Posterior cingulate gyrus (tissue), 11 donors: ENCODE measurements around the gene CDH4.

Experiments
- DNase-seq, 10 donors: peaks; one replicate each; pipeline versions ENCODE4 v3.0.0 to v3.0.0-alpha.2; 2020 to 2021; ENCODE audit warnings: mixed read lengths in 3 of 10
- intact Hi-C: fragments of 100-400 bp; cut with DNase I; formaldehyde crosslinking; loops from one replicate; pipeline ENCODE4 v1.15.1; 2023

The CDH4 gene

GRCh38 chr20:61317966-61318530, 66.0 kb downstream of the CDH4 start:
- intact Hi-C loops = no loop called here
- DNase-seq = peak in 5 of 10 donors; percentile 29 to 87 (median 71)

- peak in 2 of 10 donors; percentile 68 to 73 for DNase-seq
- intact Hi-C loops = no loop called here
Observed at GRCh38 chr20:61320691-61321425, 68.8 kb downstream of the CDH4 start.

- DNase-seq = peak in 3 of 10 donors; percentile 34 to 69 (median 59)
- intact Hi-C loops = no loop called here
Observed at GRCh38 chr20:61321481-61321880, 69.4 kb downstream of the CDH4 start.

DNA sequence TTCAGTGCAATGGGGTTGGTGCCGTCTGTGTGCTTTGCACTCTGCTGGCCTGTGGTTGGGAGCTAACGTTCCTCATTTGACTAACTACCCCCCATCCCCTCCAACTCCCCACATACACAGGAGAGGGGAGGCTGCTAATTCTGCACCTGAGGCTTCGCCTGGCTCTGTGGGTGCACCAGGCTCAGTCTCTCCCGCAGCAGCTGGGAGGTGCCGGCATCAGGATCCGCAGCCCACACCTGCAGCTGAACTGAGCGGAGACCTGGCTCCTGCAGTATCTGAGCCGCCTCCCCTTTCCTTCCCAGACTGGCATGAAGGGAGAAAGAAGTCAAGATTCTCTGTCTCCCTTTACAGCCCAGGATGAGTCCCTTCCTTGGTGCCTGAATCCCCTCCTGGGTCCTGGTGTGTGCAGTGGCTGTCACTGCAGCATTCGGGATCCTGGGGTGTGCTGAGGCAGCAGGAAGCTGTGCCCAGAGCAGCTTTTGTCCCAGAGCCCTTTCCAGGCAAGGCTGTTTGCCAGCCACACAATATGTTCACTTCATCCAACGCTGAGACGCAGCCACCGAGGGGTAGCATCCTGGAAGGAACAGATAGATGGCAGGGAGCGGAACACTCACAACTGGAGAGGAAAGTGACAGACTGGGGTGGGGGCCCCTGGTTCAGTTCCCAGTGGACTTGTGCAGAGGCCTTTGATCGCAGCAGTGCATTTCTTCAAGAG, 70.2 kb downstream of the CDH4 start:
- peak in 6 of 10 donors; percentile 12 to 84 (median 61) for DNase-seq
- intact Hi-C loops = no loop called here

DNA sequence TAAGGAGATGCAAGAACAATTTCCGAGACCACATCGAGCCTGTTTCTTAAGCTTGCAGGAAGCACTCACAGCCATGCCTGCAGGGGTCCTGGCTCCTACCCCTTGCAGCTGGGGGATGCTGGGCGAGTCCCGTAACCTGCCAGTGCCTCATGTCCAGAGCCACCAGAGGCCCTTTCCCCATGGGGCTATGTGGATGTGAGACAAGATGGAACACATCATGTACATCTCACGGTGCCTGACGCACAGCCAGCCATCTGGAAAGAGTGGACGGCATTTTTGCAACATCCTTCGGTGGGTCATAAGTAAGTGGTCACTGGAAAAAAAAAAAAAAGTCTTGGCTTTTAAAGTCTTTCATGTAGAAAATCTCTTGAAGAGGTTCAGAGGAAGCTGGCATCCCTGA, 72.8 kb downstream of the CDH4 start:
- intact Hi-C loops = no loop called here
- DNase-seq = peak in 3 of 10 donors; percentile 26 to 81 (median 52)

GRCh38 chr20:61325718-61326117, 73.7 kb downstream of the CDH4 start:
- DNase-seq = peak in 2 of 10 donors; percentile 26 to 51
- intact Hi-C loops = no loop called here

- intact Hi-C loops = no loop called here
- DNase-seq = peak in 4 of 10 donors; percentile 26 to 97 (median 82)
Observed at GRCh38 chr20:61328911-61329558, 77.0 kb downstream of the CDH4 start.

DNA sequence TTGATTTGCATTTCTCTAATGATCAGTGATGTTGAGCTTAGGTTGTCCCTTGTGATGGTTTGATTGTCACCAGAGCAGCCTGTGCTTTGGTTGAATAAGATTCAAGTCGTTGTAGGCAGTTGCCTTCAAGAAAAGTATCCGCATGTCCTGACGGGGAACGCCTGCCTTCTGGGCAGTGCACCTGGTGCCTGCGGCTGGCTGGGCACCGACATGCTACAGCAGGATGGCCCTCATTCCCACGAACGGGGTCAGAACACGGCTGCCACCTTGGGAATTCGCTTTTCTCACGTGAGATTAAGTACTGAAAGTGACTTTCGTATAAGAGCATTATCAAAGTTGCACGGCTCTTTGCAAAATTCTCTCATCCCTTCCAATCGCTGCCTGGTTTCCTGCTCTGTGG, 78.4 kb downstream of the CDH4 start:
- intact Hi-C loops = no loop called here
- DNase-seq = peak in 1 of 10 donors; percentile 35

DNA sequence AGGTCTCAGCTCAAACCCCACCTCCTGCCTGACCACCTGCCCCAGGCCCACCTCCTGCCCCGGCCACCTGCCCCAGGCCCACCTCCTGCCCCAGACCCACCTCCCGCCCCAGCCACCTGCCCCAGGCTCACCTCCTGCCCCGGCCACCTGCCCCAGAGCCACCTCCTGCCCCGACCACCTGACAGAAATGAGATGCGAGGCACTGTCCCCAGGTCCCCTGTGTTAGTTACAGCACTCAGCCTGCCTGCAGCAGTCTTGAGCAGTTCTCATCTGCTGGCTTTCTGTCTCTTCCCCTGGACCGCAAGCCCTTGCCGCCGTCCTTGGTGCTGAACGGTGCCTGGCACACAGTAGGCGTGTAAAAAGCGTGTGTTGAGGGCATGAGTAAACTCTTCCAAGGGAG, 79.5 kb downstream of the CDH4 start:
- intact Hi-C loops = no loop called here
- peak in 1 of 10 donors; percentile 66 for DNase-seq

- peak in 2 of 10 donors; percentile 25 to 75 for DNase-seq
- intact Hi-C loops = no loop called here
Observed at GRCh38 chr20:61332016-61332975, 80.2 kb downstream of the CDH4 start.

DNA sequence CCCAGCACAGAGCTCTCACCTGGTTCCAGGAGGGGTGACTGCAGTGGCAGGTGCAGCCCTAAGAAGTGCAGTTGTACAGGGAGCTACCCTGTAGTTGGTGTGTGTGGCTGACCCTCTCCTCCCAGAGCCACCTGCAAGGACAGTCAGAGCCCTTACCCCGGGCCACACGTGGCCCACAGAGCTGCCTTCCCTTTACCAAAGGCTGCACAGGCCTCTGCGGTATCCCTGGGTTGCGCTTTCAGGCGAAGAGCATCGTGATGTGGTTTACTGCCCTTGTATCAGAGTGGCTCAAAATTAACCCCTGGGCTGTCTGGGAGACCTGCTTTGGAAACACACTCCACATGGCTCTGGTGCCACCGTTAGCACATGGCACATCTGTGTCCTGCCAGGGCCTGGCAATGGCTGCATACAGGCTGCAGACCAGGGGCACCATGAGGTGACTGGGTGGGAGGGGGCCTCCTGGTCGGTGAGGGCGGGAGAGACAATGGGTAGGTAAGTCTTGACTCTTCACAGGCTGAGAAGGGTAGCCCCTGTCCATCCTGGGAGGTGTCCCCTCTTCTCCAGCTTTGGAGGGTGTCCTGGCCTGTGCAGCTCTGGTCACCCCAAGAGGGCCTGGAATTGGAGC, 81.5 kb downstream of the CDH4 start:
- intact Hi-C loops = no loop called here
- no peak for DNase-seq

DNA sequence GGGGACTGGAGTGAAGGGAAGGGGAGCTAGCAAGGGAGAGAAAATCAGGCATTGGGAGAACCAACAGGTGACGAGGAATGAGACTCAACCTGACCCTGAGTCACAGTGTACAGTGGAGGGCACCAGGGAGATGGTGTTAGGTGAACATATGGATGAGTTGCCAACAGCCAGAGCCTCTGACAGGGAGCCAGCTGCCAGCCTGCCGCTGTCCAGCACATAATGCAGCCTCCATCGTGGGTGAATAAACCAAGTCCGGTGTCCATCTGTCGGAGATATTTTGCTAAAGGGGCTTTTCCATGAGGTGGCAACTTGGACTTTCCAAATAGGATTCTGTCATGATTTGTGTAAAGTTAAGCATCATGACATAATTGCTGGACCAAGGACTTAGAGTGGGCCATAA, 88.1 kb downstream of the CDH4 start:
- intact Hi-C loops = no loop called here

GRCh38 chr20:61341605-61342004, 89.5 kb downstream of the CDH4 start:
- intact Hi-C loops = no loop called here
- no peak for DNase-seq

More for the DNA sequence above, 88.1 kb downstream of the CDH4 start:
- no peak for DNase-seq

DNA sequence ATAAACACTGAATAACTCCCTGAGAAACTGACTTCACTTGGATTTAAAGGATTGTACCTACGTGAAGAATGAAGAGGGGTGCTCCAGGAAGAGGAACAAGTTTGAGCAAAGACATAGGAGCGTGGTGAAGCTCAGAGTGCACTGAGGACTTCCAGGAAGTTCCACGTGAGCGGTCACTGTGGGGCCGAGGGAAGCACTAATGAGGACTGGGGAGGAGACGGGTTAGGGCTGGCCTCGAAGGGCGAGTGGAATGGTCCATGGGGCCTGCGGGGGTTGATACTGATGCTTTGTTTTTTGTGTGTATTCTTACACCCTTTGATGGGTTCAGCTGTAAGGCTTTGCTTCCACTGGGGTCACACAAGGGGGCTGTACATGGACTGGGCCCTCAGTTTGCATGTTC, 91.9 kb downstream of the CDH4 start:
- intact Hi-C loops = no loop called here
- DNase-seq = peak in 2 of 10 donors; percentile 5 to 68

GRCh38 chr20:61345656-61346055, 93.6 kb downstream of the CDH4 start:
- intact Hi-C loops = no loop called here
- DNase-seq = no peak

- intact Hi-C loops = no loop called here
- DNase-seq = no peak
Observed at GRCh38 chr20:61346996-61347395, 94.9 kb downstream of the CDH4 start.

DNA sequence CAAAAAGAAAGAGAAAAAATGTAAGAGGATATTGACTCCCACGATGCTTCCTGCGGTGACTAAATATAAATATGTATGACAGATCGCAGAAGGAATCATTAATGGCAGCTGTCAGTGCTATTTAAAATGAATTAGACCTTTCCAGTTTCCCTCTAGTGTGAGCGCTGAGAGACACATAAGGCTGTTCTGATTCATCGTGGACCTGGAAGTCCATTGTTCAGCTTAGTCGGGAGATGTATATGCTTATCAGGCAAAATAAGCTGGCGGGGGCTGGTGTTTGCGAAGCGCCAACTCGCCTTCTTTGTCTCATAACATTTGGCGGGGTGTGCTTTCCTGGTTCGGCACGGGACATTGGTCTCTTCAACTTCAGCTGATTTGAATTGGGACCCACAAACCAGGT, 95.4 kb downstream of the CDH4 start:
- no peak for DNase-seq
- intact Hi-C loops = no loop called here

DNA sequence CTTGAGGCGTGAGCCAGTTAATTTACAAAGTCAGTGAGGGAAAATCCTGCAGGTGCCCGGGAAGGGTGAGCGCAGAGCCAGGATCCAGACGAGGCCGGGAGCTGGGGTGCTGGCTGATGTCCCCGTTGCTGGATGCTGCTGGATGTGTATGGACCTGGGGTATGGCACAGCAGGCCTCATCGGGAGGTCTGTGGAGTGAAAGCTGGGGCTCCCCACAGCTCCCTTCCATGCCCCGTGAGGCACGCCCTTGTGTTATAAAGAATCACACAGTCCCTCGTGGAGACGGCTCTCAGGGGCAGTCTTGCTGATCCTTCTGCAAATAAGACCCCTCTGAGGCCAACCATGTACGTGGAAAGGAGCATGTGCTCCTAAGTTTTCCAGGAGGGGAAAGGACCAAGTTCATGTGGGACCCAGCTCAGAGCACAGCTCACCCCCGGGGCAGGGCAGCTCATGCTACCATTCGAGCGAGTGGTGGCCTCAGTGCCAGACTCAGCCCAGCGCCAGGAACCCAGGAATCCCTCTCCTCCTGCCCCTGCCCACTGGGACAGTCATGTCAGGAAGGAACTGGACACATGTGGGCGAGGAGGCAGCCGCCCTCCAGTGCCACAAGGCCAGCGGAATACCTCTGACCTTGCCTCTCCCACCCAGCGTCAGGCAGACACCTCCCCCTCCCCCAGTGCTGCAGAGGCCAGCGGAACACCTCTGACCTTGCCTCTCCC, 97.5 kb downstream of the CDH4 start:
- intact Hi-C loops = no loop called here
- DNase-seq = no peak
